T-helper 9 cell (primary cell): ENCODE measurements around the gene VPS13C.

Experiments used
- DNase-seq: peaks from one replicate; pipeline ENCODE4 v3.0.0-alpha.2; 2020

VPS13C gene

DNA sequence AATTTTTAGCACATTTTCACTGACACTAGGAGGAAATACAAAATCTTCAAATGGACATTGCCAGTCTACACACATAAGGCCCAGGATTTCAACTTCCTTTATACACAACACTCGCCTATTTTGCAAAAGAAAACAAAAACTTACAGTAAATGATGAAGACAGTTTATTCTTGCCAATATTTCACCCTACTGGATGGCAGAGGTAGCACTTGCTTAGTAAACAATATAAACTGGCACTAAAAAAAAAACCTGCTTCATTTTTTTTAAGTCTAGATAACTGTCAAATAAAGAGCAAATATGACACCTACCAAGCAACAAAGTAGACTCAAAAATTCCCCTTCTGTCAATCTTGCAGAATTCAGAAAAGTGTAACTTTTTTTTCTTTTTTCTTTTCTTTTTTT lies 204.0 kb downstream of the VPS13C start:
- no peak for DNase-seq

DNA sequence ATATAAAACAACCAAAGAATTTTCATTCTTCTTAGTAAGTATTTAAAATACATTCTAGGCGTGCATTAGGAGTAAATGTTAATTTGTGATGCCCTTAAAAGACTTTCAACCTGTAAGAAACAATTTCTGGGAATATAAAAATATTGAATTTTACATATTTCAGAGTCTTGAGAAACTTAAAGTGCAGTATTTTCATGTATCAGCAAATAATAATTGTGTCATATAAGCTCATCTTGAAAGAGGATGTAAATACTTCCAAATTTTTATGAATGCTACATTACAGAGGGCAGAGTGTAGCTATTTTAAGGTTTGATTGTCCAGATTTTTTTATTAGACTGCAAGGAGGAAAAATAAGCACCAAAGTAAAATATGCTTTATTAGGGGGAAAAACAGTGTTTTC lies 207.1 kb downstream of the VPS13C start:
- no peak for DNase-seq

DNA sequence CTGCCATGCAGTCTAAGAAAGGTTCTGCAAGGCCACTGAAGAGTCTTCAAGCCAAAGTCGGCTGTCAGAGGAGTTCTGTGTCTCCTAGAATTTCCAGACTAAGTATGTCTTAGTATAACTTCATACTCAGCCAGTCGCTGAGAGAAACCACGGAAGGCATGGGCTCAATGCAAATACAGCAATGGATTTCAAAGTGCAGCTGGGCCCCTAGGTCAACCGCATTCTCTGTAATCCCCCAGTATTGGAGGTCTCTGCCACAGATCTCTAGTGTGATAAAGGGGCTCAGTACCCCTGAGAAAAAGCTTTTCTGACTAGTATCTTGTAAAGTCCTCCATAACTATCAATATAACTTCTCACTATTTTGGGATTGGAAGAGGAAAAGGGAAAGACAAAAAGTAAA lies 208.3 kb downstream of the VPS13C start:
- no peak for DNase-seq

DNA sequence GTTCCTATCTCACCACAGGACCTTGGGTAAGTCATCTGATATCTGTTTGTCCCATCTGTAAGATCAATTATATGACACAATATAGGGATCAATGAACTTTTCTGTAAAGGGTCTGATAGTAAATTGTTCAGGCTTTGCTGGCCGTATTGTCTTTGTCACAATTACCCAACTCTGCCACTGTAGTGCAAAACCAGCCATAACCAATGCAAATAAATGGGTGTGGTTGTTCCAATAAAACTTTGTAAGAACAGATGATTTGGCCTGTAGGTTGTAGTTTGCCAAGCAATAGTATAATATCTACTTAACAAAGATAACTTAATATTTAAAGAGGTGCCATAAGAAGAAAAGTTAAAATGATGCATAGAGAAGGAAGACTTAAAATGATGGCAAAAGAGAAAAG lies 210.8 kb downstream of the VPS13C start:
- no peak for DNase-seq

DNA sequence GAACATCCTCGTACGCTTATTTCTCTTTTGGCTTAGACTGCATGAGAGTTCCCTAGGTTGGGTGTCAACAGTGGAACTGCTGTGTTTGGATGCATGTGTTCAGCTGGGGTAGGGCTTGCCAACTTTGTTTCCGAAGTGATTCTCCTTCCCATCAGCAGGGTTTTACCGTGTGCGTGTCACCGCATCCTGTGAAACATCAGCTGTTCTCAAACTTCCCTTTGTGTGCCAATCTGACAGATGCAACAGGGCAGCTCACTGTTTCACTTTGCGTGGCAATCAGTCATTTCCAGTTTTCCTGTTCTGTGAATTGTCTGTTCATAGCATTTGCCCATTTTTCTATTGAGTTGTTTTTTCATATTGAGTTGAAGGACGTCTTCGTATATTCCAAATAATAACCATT lies 218.8 kb downstream of the VPS13C start:
- no peak for DNase-seq

DNA sequence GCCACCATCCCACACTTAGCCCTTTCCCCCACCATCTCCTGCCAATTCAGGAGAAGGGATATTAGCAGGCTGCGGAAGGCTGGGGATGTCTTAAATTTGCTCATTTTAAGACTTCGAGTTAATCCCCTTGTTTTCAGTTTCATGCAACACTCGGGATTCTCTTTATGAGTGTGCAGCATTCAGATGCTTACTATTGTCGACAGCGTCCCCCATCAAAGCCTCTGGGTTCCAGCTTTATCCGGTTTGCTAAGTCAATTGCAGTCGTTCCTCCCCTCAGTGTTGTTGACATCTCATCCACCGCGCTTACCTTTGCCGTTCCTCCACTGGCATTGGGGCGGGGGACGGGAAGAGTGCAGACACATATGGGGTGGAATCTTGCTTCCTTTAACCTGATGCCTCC lies 220.2 kb downstream of the VPS13C start:
- no peak for DNase-seq

DNA sequence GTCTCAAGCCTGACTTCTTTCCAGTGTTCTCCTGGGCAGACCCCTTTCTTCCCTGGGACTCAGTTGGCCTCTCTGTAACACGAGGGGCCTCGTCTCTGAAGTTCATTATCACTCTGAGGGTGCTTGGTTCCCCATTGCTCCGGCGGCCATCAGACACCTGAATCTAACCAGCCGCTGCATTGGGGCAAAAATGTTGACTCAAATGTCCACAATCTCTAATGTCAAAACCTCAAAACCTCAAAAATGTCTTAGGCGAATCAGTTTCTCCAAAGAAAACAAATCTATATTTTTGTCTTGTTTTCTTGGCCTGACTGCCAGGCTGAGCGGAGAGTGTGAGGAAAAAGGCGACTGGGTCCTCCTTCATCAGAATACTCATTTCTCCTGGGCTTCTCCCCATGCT lies 220.7 kb downstream of the VPS13C start:
- DNase-seq, result no peak

DNA sequence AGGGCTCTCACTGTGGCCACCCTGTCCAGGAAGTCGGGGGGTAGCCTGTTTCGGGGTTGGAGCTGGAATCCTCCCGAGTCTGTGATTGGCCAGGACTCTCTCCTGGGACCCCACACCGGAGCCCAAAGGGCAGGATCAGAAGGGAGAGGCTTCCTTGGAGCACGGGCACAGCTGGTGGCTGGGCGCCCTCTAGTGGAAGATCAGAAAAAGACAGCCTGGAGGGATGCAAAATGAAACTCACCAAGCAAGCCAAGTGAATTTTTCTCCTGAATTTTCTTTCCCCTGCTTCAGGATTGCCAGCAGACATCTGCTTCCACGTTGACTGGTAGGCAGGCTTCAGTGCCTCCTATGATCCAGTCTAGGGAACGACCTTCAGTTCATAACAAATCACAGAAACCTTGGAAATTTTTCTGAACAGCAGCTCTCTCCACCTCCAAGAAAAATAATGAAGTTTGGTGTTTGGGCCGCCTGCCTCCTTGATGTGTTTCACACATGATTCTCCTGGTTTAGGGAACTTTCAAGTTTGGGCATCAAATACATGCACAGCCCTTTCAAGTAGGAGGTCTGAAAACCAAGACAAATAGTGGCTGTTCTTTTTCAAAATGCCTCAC lies 224.6 kb downstream of the VPS13C start:
- DNase-seq, result peak; percentile 50

DNA sequence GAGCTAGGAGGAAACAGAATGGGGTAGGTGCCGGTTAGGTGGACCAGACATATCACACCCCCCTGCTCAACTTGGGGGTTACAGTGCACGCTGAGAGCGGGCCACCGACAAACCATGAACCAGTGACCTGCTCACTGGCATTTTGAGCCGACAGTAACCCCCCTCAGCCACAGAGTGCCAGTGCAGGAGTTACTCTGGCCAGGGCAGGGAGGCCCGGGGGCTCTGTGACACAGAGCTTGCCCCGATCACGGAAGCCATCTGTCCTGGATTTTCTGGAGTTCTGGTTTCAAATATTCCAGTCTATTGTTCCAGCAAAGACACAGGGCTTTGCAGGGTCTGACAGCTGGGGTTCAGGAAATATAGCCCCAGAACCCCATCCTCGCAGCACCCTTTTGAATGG lies 225.2 kb downstream of the VPS13C start:
- DNase-seq, result no peak

DNA sequence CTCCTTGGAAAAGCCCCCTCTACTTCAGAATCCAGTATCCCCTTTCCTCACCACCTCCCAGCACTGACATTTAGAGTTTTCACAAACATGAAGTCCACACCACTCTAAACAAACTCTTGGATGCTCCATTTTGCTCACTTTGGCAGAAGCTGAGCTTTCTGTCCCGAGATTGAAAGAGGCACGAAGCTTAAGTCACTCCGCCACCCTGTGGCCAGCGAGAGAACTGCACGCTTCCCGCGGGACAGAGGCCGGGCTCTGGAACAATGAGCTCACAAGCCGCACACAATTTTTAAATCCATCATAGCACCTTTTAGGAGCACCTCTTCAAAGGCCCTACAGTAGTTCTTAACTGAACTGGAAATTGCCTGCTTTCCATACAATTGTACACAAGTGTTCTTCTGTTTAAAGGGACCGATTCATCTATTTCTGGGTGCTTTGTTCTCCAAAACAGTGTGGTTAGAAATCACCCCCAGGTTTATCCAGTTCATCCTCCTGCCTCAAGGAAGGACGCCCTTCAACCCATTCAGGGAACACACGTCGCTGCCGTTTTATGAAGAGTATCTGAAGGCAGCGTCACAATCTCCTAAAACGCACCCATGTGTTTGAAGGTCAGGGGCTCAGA lies 226.1 kb downstream of the VPS13C start:
- DNase-seq, result peak; percentile 66

DNA sequence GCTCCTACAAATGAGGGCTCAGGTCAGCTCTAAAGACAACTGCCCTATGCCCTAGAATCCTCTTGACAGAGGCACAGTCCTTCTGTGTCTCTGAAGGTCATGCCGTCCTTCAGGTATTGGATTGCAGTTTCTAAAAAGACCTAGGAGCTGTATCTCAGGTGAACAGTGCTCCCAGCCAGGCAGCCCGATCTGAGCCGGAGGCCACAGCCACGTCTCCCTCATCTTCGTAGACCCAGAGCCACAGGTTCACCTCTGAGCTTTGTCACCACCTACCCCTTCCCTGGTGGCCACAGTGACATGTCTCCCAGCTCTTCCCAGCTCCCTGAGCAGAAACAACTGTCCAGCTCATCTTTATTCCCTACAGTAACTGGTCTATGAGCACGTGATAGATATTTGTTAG lies 228.0 kb downstream of the VPS13C start:
- no peak for DNase-seq

DNA sequence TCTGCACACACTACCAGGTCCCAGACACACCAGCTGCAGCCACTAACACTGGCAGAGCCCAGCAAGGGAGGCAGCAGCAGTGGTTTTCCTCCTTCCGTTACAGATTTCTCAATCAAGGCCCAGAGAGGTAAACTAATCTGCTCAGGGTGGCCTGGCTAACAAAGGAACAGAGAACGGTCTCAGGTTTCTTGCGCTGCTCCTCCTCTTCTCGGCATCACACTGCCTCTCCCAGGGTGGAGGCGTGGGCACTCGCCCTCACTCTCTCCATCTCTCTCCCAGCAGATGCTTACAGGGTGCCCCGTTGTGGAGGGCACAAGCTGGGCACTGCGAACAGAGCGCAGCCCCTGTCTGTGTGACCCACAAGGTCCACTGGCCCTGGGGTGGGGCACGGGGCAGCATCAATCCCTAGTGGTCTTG lies 228.7 kb downstream of the VPS13C start:
- no peak for DNase-seq

DNA sequence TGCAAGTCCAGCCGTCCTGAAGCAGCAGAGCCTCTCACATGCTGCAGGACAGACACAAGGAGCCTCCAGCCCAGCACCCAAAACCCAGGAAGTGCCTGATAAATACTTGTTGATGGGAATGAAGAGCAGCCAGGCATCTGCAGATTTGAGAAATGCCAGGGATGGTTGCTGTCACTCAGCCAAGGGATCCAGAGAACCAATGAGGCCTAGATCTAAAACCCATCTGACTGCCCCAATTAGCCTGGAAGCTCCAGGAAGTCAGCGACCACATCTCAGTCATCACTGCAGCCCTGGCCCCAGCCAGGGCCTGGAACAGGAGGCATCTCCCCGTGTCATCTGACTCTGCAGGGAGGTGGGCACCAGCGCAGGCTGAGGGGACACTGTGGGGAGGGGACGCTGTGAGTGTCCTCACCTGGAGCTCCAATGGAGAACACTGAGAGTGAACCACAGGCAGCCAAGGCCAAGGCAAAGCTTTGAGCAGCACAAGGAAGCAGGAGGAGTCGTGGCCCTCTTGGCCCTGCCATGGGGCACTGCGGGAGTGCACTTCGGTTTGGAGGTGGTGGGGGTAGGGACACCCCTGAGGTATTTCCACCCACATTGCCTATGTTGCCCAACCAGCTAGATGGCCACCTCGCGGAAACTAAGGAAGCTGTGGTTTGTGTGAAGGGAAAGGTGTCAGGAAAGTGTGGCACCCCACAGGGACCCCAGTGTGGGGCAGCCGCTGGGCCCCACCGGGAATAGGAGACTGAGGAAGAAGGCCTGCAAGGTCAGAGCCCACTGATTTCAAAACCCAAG lies 229.5 kb downstream of the VPS13C start:
- no peak for DNase-seq

DNA sequence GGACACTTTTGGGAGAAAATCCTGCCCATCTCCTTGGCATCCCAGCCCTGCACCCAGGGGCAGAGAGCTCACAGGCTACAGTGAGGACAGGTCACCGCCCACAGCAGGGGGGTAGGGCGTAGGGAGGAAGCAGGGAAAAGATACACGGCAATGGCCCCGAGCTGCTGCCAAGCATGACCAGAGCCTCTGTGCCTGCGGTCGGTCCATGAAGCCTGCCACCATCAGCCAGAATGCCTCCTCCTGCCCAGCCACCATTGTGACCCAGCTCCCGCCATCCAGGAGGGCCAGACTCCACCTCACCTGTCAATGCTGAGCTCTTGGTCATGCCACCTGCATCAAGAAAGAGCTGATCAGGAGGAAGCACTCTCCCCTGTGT lies 230.7 kb downstream of the VPS13C start:
- no peak for DNase-seq

DNA sequence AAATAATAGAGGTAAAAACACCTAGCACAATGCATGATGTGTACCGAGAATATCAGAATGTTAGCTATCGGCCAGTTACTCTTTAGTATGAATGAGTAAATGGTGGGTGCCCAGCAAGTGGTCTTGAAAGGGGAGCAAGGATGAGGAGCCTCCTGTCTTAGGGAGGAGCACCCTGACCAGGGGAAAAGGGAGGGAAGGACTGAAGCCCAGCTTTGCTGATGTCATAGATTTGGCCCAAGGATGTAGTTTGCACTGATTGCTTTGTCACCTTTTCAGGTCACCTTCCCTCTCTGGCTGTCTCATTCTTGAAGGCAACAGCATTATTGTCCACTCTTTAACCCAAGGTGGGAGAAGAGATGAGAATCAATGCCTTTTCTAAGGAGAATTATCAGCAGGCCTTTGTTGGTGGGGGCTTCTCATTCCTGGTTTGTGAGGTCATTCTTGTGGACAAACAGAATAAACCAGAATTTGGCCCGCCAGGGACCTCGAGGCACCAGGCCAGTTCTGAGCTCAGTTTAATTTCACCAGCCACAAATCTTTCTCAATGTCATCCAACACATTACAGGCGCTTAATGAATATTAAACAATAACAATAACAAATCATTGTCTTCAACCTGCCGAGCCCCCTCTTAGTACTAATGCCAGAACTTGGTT lies 231.3 kb downstream of the VPS13C start:
- DNase-seq, result no peak

DNA sequence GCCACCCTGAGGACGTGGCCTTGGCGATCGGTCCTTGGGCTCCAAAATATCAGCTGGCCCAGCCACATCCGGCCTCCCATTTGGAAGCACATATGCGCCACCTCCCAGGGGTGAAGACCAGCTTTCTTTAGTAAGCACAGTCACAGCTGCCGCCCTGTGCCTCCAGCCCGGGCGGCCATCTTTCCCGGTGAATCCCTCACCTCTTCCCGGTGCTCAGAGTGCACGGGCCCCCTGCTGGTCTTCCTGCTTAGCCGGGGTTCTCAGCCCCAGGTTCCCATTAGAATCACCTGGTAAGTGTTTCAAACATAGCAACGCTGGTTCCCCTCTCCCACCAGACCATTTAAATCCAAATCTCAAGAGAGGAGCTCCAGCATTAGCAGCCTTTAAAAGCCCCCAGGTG lies 232.2 kb downstream of the VPS13C start:
- no peak for DNase-seq

DNA sequence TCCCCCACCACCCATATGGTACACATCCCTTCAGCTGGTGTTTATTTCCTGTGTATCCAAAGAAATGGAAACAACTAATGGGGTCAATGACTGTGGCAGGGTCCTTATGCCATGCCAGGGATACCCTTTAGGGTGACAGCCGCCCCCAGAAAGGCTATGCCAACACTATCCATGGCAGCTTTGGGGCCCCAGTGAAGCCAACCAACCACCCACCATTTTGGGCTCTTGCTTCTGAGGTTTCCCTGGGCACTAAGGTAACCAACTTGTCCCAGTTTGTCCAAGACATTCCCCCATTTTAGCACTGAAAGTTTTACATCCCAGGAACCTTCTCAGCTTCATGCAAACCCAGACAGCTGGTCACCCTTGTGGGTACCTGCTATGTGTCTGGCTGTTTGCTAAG lies 233.1 kb downstream of the VPS13C start:
- no peak for DNase-seq

DNA sequence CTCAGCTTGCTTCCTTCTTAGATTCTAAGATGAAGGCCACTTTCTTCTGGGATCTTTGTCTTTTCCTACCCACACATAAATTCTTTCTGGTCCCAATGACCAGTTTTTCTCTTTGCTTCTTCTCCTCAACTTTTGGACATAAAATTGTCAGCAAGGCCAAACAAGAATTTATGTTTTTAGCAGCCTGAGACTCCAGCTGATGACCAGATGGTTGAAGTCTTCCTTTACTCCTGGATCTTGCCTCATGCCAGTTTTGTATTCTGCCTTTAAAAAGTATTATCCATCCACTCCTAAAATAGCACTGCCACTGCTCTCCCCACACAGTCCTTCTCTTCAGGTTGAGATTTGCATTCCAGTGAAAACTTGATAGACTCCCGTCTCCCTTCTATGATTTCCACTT lies 236.0 kb downstream of the VPS13C start:
- DNase-seq, result no peak

DNA sequence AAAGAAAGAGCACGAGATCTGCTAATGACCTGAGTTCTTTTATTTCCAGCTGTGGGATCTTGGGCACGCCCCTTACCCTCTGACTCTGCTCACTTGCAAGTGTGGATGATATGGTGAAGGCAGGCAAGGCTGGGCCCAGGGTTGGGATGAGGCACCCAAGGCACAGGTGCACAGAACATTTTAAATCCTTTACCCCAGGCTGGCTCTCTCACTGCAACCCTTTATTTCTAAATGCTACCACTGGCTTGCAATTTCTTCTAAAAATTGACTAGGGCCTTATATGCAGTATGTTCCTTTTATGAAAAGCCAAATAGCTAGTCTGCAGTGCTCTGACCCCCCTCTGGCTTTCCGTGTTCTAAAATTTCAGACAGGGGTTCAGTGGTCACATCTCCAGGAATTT lies 237.7 kb downstream of the VPS13C start:
- no peak for DNase-seq

DNA sequence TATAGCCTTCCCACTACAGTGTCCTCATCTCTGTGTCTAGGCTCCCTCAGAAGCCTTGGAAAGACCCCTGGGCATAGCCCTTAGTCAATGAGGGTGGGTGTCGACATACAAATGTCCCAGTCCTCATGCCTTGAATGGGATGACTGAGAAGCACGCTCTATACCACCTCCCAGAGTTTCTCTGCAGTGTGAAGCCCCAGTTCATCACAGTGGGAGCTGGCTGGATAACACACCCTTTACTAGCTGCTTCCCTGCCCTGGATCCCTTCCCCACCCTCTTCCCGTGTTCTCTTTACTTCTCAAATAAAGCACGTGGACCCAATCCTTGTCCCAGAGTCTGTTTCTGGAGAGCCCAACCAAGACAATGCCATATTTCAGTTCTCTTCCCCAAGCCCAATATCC lies 239.3 kb downstream of the VPS13C start:
- DNase-seq, result no peak

DNA sequence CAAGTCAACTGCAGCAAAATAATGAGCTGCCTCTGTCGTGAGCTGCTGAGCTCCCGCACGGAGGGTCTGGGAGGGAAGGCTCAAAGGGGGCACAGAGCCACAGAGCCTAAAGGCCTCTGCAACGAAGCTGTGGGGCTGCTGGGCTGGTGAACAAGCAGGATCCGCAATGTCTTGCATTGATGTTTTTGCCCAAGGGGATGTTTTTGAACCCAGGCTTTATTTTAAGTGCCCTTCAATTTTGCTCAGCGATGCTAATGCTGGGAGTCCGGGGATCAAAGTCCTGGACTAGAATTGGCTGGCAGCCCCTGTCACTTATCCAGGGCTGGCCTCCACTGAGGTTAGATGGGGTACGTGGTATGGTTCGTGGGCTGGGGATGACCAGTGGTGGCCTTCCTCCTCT lies 240.0 kb downstream of the VPS13C start:
- no peak for DNase-seq

DNA sequence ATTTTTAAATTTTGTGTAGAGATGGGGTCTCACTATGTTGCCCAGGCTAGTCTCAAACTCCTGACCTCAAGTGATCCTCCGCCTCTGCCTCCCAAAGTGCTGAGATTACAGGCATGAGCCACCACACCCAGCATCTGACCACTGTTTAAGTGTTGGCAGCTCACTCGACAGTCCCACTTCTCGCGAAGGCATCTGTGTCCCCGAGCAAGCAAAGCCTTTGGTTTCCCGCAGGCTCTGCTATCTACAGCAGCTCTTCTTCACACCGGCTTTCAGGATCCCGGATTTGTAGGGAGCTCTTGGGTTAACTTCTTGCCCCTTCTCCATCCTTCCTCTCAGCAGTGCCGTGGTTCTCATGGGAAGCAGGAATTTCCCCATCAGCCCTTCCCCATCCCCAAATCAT lies 240.9 kb downstream of the VPS13C start:
- no peak for DNase-seq

DNA sequence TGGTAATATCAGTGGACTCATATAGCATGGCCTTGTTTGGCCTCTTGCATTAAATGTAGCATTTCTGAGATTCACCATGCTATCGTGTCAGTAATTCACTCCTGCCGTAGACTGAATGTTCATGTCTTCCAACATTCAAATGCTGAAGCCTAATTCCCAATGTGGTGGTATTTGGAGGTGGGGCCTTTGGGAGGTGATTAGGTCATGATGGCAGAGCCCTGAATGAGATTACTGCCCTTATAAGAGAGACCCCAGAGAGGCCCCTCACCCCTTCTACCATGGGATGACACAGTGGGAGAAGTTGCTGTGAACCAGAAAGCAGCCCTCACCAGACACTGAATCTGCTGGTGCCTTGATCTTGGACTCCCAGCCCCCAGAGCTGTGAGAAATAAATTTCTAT lies 241.4 kb downstream of the VPS13C start:
- DNase-seq, result no peak

DNA sequence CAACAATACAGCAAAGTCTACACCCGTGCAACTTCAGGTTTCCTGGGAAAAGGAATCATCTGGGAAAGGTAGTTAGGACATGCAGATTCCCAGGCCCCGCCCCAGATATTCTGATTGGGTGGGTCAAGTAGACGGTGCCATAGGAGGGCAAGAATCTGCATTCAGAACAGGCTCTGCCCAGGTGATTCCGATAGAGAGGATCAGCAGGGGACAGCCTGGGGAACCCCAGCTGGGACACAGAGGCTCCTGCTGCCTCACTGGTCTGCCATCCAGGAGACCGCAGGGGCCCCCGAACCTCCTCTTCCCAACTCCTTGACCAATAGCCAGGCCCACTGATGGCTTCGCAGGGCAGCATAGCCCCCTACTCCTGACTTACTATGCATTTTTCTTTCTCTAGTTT lies 243.4 kb downstream of the VPS13C start:
- DNase-seq, result no peak
